HEK293 (cell line): Measurements from ENCODE around the gene NFIX.

Source experiments
- CTCF ChIA-PET: fragments of 350-600 bp; formaldehyde crosslinking; extraction: SDS; loops from one replicate; lab custom pipeline; 2021; ENCODE audit warnings: antibody characterized with exemption; lab: Yijun Ruan, JAX
- POLR2A ChIA-PET: fragments of 300-600 bp; formaldehyde crosslinking; extraction: SDS; loops from one replicate; lab custom pipeline; 2020; ENCODE audit warnings: antibody characterized with exemption, inconsistent platforms; lab: Yijun Ruan, JAX
- H3K27ac ChIP-seq: fragments of 200-500 bp; sonication (Bioruptor generic); 2 replicates; pipeline ENCODE4 v1.5.1; 2014; ENCODE audit warnings: low read depth, low read length, control low read depth, inconsistent platforms; ENCODE audit errors: extremely low read depth
- H3K36me3 ChIP-seq, 2 experiments: fragments of 200-500 bp in 1 of 2; sonication (Bioruptor generic) in 1 of 2; 1 replicate in 1 of 2; 2 replicates in 1 of 2; pipeline ENCODE4 v1.5.1; 2014 to 2017; ENCODE audit warnings: inconsistent platforms in 2 of 2, low read length in 2 of 2; ENCODE audit not compliant: control insufficient read depth in 2 of 2, insufficient read depth in 1 of 2
- H3K4me1 ChIP-seq: fragments of 200-500 bp; sonication (Bioruptor generic); 2 replicates; pipeline ENCODE4 v1.5.1; 2014; ENCODE audit warnings: mild to moderate bottlenecking, low read length, inconsistent platforms; ENCODE audit not compliant: control insufficient read depth, insufficient read depth
- H3K4me3 ChIP-seq: 2 replicates; pipeline ENCODE4 v1.5.1; 2011; ENCODE audit warnings: low read depth, mild to moderate bottlenecking, control low read depth, low read length, moderate library complexity
- H3K9me3 ChIP-seq: fragments of 200-500 bp; sonication (Bioruptor generic); 2 replicates; pipeline ENCODE4 v1.5.1; 2014; ENCODE audit warnings: low read depth, low read length, inconsistent platforms; ENCODE audit not compliant: control insufficient read depth, insufficient read depth
- HOXD13 ChIP-seq: sonication (generic); formaldehyde crosslinking; IDR thresholded peaks from 2 replicates; pipeline ENCODE4 v1.8.0; 2022; ENCODE audit warnings: missing genetic modification reagents, borderline replicate concordance
- KLF10 ChIP-seq: fragments of 450-650 bp; IDR thresholded peaks from 2 replicates; pipeline ENCODE4 v1.5.1; 2018; ENCODE audit warnings: missing biosample characterization, mild to moderate bottlenecking, missing genetic modification characterization
- KLF17 ChIP-seq: fragments of 450-650 bp; formaldehyde crosslinking; IDR thresholded peaks from 2 replicates; pipeline ENCODE4 v1.5.1; 2016; ENCODE audit warnings: missing biosample characterization, missing genetic modification characterization
- KLF8 ChIP-seq: fragments of 450-650 bp; formaldehyde crosslinking; IDR thresholded peaks from 2 replicates; pipeline ENCODE4 v1.5.1; 2016; ENCODE audit warnings: missing biosample characterization, missing genetic modification characterization
- PRDM1 ChIP-seq: fragments of 450-650 bp; formaldehyde crosslinking; IDR thresholded peaks from 2 replicates; pipeline ENCODE4; 2016; ENCODE audit warnings: missing biosample characterization, missing genetic modification characterization
- SETDB1 ChIP-seq: IDR thresholded peaks from one replicate; pipeline ENCODE4 v1.6.1; 2017; ENCODE audit warnings: mild to moderate bottlenecking, low read length, moderate library complexity, mixed read lengths; ENCODE audit not compliant: insufficient read length
- ZBTB17 ChIP-seq: fragments of 450-650 bp; formaldehyde crosslinking; IDR thresholded peaks from 2 replicates; pipeline ENCODE4 v1.5.1; 2016; ENCODE audit warnings: missing biosample characterization, missing genetic modification characterization
- ZNF133 ChIP-seq: fragments of 450-650 bp; formaldehyde crosslinking; IDR thresholded peaks from 2 replicates; pipeline ENCODE4 v1.5.1; 2016; ENCODE audit warnings: missing biosample characterization, missing genetic modification characterization
- ZNF138 ChIP-seq: fragments of 450-650 bp; formaldehyde crosslinking; IDR thresholded peaks from 2 replicates; pipeline ENCODE4 v1.5.1; 2016; ENCODE audit warnings: missing biosample characterization, missing genetic modification characterization, borderline replicate concordance
- ZNF18 ChIP-seq: fragments of 450-650 bp; formaldehyde crosslinking; IDR thresholded peaks from 2 replicates; pipeline ENCODE4 v1.5.1; 2016; ENCODE audit warnings: missing biosample characterization, missing genetic modification characterization
- ZNF19 ChIP-seq: fragments of 450-650 bp; formaldehyde crosslinking; IDR thresholded peaks from 2 replicates; pipeline ENCODE4; 2016; ENCODE audit warnings: missing biosample characterization, missing genetic modification characterization, low read depth
- ZNF335 ChIP-seq: fragments of 450-650 bp; formaldehyde crosslinking; conservative IDR thresholded peaks from 2 replicates; pipeline ENCODE4 v1.5.1; 2016; ENCODE audit warnings: missing biosample characterization, missing genetic modification characterization
- ZNF366 ChIP-seq: fragments of 450-650 bp; formaldehyde crosslinking; conservative IDR thresholded peaks from 2 replicates; pipeline ENCODE4 v1.5.1; 2016; ENCODE audit warnings: missing biosample characterization, missing genetic modification characterization
- ZNF596 ChIP-seq: fragments of 450-650 bp; IDR thresholded peaks from 2 replicates; pipeline ENCODE4 v1.5.0; 2018; ENCODE audit warnings: missing biosample characterization, mild to moderate bottlenecking, missing genetic modification characterization, moderate library complexity
- ZNF600 ChIP-seq: fragments of 450-650 bp; formaldehyde crosslinking; IDR thresholded peaks from 2 replicates; pipeline ENCODE4 v1.5.1; 2016; ENCODE audit warnings: missing biosample characterization, missing genetic modification characterization
- ZNF623 ChIP-seq: fragments of 450-650 bp; formaldehyde crosslinking; IDR thresholded peaks from 2 replicates; pipeline ENCODE4 v1.5.1; 2016; ENCODE audit warnings: missing biosample characterization, missing genetic modification characterization
- ZNF791 ChIP-seq: fragments of 450-650 bp; formaldehyde crosslinking; IDR thresholded peaks from 2 replicates; pipeline ENCODE4 v1.5.1; 2016; ENCODE audit warnings: missing biosample characterization, missing genetic modification characterization

Gene NFIX

GRCh38 chr19:12997967-12998940, 3.0 kb downstream of the NFIX start:
- no peak overlapping the region for H3K27ac ChIP-seq
- CTCF ChIA-PET, result interaction anchor here (0.6 to 2.5 kb wide), 3 partner anchors 14 to 63 kb away, joined by 3 to 11 read pairs (median 4); no protein-coding TSS in a partner anchor
- POLR2A ChIA-PET, result no interaction called here

GRCh38 chr19:13001166-13001501, 5.9 kb downstream of the NFIX start:
- no peak overlapping the region for H3K4me3 ChIP-seq
- CTCF ChIA-PET, result interaction anchor here (1.3 kb wide), 1 partner anchor 60 kb away, joined by 3 read pairs; no protein-coding TSS in a partner anchor

More at GRCh38 chr19:12997967-12998940, 3.0 kb downstream of the NFIX start:
- no peaks in the 10 kb centered on the region for H3K9me3 ChIP-seq
- peaks cover 0 to 6% of the 10 kb centered on the region in 2 experiments; a peak in 1 of 3 replicates for H3K36me3 ChIP-seq
- H3K4me1 ChIP-seq, result no peaks in the 10 kb centered on the region
- no peak overlapping the region for H3K4me3 ChIP-seq
- TF ChIP-seq ZNF366 (tag by site-specific recombination) (peak; percentile 48; the same call in 1 of the 2 replicates), ZNF596 (peak; percentile 79), ZNF600 (peak; percentile 30; the same call in 1 of the 2 replicates), ZNF138 (no peak), KLF10 (tag by site-specific recombination) (no peak), ZNF19 (no peak), ZNF18 (peak; percentile 68), ZNF623 (no peak), PRDM1 (peak; percentile 32; the same call in 1 of the 2 replicates)

GRCh38 chr19:13001502-13002165, 6.4 kb downstream of the NFIX start:
- POLR2A ChIA-PET, result no interaction called here
- H3K27ac ChIP-seq, result no peak overlapping the region
- H3K4me1 ChIP-seq, result no peaks in the 10 kb centered on the region
- no peak for TF ChIP-seq KLF8 (tag by site-specific recombination)
- TF ChIP-seq ZNF133 (tag by site-specific recombination), result no peak
- TF ChIP-seq ZNF335 (tag by site-specific recombination), result no peak
- TF ChIP-seq HOXD13 (CRISPR knock-in tag), result no peak
- TF ChIP-seq ZNF791, result no peak
- TF ChIP-seq, all 188 proteins: peak for 0
- no peaks in the 10 kb centered on the region for H3K9me3 ChIP-seq
- no peak overlapping the region for H3K4me3 ChIP-seq
- CTCF ChIA-PET, result interaction anchor here (1.3 to 8.5 kb wide), 2 partner anchors 30 to 59 kb away, joined by 3 to 56 read pairs; no protein-coding TSS in a partner anchor
- H3K36me3 ChIP-seq, result peaks cover 0 to 6% of the 10 kb centered on the region in 2 experiments; a peak in 1 of 3 replicates

More at GRCh38 chr19:13001166-13001501, 5.9 kb downstream of the NFIX start:
- H3K9me3 ChIP-seq, result no peaks in the 10 kb centered on the region
- no peaks in the 10 kb centered on the region for H3K4me1 ChIP-seq
- POLR2A ChIA-PET, result no interaction called here
- no peak overlapping the region for H3K27ac ChIP-seq
- TF ChIP-seq KLF17 (tag by site-specific recombination) (no peak), ZBTB17 (0 out of 2 replicates have a peak, but pooled peaks have one; percentile 25), SETDB1 (no peak)
- H3K36me3 ChIP-seq, result peaks cover 0 to 6% of the 10 kb centered on the region in 2 experiments; a peak in 1 of 3 replicates
